GM03348 (cell line): ENCODE measurements around the gene NOXRED1.
"Not testable (repeated sequence)": the region's sequence is repeated elsewhere in the genome, so short reads cannot be mapped to it uniquely, and the experiment has no call there.

ENCODE experiments used
- DNase-seq: peaks from one replicate; pipeline ENCODE4 v3.0.0; 2012; ENCODE audit warnings: low spot score

The NOXRED1 gene, protein sequence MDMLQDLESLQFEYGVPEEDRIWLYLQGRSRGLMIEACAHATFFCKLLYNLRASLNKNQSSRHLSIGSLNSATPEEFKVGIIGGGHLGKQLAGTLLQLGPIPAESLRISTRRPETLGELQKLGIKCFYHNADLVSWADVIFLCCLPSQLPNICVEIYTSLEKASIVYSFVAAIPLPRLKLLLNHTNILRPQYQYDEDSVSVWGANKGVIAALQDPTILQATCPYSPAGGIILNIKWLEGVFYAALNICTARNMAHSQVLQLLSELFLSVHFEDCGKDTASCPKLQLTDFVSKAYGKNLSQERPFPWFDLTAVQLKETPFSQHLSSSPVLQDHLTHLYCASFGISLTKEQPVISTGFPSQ

DNA sequence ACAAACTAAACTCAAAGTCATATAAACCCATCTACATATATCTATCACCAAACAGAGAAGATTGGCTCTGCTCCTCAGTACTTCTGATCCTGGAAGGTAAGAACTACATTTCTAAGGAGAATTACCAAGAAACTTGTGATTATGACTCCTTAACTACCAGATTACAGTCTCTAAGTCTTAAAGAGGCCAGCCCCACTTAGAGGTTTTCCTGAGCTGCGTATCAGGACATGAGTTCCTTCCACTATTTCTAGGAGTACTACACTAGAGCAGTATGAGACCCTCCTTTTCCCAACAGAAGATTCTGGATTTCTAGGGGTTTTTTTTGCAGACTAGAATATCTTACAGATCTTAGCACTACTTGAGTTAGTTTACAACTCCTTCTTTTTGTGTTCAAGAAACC, at the start of gene NOXRED1:
Gene NOXRED1 (minus strand): TSS at position 101 of the 400 bp plus-strand sequence. CDS start 634 bp downstream, outside the sequence.
- no peak for DNase-seq

DNA sequence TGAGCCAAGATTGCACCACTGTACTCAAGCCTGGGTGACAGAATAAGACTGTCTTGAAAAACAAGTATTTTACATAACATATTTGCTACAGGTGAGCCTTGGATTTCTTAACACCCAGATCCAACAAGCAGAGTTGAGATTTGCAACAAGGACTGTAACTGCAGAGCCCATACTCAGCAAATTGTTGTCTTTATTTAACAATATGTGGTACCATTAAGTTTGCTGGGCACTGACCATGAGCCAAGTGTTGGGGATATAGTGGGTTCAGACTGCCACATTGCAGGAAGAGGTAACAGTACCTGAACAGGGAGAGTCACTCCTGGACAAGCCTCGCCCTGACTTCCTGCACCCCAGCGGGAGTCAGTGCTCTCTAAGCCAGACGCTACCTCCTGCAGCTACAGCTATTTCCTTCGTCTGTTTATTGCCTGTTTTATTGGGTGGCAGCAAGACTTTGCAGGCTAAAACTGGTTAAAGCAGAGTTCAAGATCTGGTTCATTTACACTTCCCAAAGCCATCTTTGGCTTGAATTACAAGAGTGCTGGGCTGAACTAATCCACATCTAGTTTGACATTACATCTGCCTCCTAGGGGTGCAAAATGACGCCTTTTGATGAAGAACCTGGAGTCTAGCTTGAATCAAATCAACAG, 47.0 kb upstream of the NOXRED1 start:
- no peak for DNase-seq

DNA sequence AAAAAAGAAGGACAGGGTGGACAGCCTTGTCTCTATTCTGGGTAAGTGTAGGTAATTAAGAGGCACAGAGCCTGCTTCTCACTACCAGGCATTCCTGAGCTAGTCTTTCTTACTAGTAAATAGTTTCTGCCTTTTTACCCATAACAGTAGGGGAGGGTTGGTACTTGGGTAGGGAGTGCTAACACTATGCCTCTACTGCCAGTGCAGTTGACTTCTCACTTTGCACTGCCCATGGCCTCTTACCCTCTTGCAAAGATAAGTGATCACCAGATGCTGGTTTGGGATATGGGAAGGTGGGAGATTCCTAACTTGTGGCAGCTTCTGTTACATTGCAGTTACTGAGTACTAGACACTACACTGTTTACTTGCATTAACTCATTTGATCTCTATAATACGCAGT, 46.2 kb upstream of the NOXRED1 start:
- no peak for DNase-seq

DNA sequence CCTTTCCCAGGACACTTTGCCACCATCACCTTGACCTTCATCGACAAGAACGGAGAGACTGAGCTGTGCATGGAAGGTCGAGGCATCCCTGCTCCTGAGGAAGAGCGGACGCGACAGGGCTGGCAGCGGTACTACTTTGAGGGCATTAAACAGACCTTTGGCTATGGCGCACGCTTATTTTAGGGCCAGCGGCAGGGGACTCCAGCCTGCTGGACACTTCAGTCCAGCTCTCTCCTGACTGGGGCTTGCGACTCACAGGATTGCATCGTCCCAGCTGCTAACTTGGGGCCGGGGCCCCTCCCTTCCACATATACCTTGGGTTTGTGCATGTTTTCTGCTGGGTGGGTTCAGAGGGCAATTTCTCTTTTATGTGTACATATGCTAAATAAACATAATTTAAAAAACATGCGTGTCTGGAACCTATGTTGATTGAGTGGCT, 45.8 kb upstream of the NOXRED1 start:
- no peak for DNase-seq

DNA sequence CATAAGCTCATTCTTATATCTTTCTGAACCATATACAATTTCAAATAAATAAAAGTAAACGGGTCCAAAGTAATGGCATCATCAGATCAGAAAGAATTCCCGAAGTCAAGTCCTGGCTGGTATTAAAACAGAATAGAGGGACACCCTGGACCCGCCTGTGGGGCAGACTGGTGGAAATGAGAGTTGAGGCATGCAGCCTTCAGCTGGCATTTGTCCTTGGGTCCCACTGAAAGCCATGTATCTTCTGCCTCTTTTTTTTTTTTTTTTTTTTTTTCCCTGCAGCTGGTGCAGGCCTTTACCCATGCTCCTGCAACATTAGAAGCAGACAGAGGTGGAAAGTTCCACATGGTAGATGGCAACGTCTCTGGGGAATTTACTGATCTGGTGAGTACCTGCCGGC, 44.5 kb upstream of the NOXRED1 start:
- no peak for DNase-seq

DNA sequence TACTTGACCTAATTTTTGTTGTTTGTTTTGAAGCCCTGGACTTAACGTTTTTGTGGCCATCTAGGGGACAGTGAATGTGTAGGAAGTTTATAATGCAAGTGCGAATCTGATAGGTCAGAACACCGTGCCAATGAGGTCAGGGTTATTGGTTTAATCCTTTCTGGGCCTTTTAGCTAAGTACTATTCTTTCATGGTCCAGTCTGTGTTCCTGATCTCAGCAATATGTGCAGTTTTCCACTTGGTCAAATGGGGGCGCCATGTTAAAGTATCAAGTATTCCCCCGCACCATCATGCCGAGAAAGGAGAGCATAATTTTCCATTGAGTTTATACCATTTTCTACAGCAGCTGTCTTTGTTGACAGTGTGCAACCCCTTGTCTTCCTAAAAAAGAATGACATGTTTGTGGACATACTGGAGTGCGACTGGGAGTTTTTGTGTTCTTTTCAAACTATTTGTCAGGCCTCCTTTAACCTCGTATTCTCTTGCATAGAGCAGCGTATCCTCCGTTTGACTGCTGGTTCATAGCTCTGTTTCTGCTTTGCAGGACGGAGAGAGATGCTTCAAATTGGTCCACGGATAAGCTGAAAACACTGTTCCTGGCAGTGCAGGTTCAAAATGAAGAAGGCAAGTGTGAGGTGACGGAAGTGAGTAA, 35.9 kb upstream of the NOXRED1 start:
- DNase-seq = peak; percentile 72

DNA sequence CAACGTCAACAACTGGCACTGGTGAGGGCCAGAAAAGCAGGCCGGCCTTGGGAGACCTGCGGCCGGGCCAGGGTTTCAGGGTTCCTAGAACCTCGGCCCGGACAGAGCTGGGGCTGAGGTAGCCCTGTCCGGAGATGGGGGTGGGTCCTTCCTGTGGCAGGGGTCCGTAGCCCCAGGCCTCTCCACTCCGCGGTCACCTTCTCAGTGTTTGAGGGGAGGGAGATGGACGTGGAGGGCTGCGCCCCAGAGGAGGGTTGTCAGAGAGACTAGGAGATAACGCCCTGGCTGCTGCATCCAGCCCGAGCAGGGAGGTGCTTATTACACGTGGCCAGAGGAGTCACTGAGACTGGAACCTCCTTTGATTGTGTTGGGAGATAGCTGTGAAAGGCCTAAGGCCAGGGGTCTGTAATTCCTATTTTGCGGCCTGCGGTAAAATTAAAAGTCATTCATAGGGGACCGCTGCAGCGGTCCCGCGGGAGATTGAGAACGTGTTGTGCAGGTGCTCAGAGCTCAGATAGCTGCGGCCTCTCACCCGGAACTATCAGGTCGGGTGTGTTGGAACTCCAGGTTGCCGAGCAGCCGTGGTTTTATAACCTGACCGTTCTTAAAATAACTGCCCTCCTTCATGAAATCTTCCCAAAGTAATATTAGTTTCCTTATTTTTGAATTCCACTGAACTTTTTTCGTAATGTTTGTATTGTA, 35.1 kb upstream of the NOXRED1 start:
- peak; percentile 55 for DNase-seq

DNA sequence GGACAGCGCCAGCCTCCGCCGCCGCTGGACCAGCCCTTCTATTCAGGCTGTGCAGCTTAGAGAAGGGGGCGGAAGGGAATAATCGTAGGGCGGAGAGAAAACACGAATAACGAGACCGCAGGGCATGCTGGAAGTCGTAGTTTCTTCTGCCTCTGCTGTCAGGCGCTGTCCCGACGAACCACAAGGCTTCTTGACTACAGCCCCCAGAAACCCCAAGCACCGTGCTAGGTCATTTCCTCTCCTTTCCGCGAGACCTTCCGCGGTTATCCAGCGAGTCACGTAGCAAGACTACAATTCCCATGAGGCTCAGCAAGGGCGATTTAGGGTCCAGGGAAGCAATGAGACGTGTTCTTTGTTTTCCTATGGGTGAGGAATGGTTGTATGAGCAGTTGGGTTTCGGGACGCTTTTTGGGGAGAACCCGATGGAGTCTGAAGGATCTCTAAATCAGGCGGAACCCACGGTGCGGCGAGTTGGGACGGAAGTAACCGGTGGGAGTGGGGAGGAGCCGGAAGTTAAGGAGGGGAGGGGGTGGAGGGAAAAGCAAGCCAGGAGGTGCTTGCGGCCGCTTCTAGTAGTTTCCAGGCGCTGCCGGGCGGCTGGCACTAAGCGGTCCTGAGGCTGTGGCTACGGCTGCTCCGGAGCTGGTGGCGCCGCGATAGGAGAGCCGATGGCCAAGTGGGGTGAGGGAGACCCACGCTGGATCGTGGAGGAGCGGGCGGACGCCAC, 34.4 kb upstream of the NOXRED1 start, which contains the start of the genes AHSA1 and VIPAS39:
Gene AHSA1 (plus strand): TSS at position 572 of the 727 bp plus-strand sequence. CDS start 97 bp downstream, at position 669.
Gene VIPAS39 (minus strand): TSS at position 80 of the 727 bp plus-strand sequence. CDS start 3,499 bp downstream, outside the sequence.
- peak; percentile 95 for DNase-seq

DNA sequence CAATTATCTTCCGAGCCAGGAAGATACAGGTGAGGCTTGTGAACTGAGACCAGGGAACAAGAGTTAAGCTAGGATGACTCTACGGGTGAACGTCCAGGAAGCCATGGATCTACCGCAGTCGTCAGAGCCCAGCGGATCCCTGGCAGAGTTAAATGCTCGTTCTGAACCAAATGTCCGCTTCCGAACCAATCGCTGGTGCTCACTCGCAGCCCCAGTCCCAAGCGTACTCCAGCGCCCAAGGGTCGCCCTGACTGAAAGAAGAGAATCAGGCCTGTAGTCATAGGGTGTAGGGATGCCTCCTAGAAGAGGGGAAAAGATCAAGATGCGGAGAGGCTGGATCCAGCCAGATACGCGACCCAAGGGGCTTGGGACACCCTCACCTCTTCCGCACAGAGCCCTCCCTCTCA, 33.8 kb upstream of the NOXRED1 start:
- DNase-seq = no peak

DNA sequence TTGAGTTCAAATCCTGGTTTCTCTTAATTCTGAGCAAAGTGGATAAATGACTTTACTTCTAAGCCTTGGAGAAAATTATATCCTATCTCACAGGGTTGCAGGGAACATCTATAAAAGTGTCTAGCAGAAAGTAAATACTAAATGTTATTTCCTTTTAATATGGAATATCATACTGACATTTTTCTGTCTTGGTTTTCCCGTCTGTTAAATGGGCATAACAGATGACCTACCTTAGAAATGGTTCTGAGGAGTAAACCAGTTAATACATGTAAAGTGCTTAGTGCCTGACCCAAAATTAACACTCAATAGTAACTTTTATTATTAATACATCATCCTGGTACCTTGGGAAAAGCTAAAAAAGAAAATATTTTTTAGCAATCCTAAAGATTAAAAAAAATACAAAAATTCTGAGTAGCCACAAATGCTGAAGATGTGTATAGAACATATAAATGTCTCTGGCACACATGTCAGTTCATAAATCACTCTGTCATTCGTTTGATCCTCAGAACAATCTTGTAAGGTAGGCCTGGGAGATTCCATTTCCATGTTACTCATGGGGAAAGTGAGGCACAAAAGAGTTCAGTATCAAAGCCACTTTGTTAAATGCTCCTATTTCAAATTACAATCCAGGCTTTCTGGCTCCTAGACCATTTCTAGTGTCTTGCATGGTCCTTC, 32.8 kb upstream of the NOXRED1 start:
- no peak for DNase-seq

DNA sequence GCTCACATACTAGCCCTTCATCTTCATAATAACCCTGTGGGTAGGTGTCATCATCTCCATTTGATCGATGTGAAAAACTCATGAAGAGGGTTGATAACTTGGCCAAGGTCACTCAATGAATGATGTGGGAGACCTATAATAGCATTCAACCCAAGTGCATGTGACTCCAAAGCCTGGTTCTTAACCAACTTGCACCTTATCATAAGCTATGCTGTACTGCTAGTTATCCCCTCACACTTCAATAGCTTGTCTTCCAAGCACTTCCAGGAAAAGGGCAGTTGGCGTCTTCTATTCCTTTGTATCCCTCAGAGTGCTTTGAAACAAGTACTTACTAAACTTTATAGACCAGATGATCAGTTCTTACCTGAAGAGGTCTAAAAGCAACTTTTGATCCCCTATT, 18.9 kb upstream of the NOXRED1 start:
- no peak for DNase-seq

DNA sequence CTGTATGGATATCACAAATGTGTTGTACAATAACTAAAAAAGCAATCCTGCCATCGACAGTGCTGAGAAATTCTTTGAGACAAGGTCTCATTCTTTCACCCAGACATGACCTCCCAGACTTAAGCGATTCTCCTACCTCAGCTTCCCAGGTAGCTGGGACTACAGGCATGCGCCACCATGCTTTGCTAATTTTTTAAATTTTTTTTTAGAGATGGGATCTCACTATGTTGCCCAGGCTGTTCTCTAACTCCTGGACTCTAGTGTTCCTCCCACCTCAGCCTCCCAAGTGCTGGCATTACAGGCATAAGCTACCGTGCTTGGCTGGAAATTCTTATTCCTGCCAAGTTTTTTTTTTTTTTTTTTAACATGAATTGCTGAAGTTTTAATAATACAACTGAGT, 16.5 kb upstream of the NOXRED1 start:
- DNase-seq = no peak

DNA sequence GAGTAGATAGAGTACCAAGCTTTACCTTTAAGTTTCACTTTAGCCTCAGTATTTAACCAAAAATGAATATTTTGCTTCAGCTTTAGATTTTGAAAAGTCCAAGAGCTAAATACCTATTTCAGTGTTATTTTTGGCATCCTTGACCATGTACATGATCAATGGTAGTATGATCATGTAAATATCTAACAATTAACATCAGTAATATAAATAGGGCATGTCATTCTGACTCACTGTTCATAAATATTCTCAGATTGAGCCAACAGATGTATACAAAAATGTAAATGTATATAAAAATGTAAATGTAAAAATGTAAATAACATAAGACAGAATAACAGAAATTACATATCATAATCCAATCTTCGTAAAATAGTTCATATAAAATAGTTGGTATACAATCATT, 15.3 kb upstream of the NOXRED1 start:
- no peak for DNase-seq

DNA sequence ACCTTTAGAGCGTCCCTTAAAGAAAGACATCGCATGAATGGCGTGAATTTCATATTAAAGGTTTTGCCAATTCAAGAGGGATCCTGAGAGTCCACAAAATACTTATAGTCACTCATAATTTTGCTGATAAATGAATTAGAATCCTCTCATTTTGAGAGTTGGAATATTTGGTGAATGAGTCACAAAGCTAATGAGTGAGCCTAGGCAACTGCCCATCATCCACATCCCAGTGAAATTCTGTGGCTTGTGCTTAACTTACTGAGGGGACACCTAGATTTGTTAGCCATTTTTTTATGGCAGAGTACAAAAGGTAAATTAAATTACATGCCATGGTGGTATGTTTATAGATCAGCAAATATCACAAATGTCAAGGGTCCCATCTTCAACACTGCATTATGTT, 12.7 kb upstream of the NOXRED1 start:
- no peak for DNase-seq

DNA sequence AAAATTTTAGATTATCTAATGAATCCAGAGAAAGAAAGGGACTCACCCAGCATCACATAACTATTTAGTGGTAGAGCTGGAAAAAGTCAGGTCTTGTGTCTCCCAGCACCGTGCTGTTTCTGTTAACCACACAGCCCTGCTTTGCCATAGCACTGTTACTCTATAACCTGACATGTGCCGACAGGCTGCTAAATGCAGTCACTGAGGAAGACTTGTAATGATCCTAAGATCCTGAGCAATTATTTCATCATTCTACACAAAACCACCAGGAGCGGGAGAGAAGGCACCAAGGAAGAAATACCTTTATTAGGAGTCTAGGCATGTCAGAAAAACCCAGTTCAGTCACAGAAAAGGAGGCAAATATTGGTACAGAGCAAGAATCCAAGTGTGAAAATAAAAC, 3.1 kb upstream of the NOXRED1 start:
- DNase-seq = no peak

DNA sequence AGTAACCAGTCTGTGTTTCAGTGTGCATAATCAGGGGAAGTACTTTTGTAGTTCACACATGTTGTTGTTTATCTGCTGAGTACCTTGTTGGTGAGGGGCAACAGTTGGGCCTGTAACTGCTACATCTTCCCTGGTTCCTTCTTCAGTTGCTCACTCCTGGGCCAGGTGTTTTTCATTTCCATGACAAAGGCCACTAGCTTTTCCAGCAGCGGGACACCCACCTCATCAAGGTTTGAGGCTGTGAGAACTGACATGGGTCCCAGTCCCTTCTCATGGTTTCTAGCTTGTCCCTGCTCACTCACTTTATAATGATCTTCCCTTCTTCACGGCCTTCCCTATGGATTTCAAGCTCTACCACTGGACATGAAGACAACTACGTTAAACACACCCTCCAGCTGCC, 1.5 kb upstream of the NOXRED1 start:
- no peak for DNase-seq

DNA sequence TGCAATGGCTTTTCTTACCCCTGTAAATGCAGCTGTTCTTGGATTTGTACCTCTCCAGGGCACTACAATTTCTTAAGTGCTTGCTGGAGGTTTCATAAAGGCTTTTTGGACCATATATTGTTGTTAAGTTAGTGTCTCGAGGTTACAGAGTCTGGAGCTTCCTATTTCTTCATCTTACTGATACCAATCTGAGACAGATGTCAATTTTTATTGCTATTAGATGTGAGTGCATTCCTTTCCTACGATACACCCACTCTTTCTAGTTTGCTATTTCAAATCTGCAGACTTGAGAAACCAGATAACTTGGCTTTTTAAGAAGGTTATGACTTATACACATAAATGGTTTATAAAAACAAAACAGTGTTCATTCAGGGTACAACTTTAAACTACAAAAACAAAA, 2.1 kb downstream of the NOXRED1 start:
- peak; percentile 29 for DNase-seq

DNA sequence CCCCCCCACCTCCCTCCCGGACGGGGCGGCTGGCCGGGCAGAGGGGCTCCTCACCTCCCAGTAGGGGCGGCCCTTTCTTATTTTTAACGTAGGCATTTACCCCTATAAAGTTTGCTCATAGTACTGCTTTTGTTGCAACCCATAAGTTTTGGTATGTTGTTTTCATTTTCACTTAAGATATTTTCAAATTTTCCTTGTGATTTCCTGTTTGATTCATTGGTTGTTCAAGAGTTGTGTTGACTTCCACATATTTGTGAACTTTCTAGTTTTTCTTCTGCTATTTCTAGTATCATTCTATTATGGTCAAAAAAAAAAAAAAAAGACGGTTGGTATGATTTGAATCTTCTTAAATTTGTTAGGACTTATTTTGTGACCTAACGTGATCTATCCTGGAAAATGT, 6.5 kb downstream of the NOXRED1 start:
- DNase-seq = no peak

DNA sequence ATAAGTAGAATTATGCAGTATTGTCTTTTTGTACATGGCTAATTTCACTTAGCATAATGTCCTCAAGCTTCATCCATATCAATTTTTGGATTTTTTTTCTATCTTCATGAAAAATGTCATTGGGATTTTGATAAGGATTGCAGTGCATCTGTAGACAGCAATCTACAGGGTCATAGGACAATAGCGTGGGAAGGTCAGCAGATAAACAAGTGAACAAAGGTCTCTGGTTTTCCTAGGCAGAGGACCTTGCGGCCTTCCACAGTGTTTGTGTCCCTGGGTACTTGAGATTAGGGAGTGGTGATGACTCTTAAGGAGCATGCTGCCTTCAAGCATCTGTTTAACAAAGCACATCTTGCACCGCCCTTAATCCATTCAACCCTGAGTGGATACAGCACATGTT, 7.2 kb downstream of the NOXRED1 start:
- DNase-seq = not testable (repeated sequence)

DNA sequence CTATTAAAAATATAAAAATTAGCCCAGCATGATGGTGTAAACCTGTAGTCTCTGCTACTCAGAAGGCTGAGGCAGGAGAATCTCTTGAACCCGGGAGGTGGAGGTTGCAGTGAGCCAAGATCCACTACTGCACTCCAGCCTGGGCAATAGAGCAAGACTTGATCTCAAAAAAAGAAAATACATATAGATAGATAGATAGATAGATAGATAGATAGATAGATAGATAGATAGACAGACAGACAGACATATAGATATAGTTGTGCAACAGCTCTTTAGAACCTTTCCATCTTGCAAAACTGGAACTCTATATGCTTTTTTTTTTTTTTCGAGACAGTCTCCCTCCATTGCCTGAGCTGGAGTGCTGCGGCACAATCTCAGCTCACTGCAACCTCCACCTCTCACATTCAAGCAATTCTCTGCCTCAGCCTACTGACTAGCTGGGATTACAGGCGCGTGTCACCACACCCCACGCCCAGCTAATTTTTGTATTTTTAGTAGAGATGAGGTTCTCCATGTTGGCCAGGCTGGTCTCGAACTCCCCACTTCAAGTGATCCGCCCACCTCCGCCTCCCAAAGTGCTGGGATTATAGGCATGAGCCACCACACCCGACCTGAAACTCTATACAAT, 7.8 kb downstream of the NOXRED1 start:
- DNase-seq = not testable (repeated sequence)
